PC-9 (cell line): ENCODE data around the gene PIN4.

Source experiments
- EZH2 ChIP-seq: fragments of 200-600 bp; sonication (generic); IDR thresholded peaks from 2 replicates; pipeline ENCODE4 v1.8.0; 2017; ENCODE audit warnings: antibody characterized with exemption, low read depth
- TF ChIP-seq, protein P1 (sequence below): fragments of 200-600 bp; sonication (generic); conservative IDR thresholded peaks from 2 replicates; pipeline ENCODE4 v1.6.1; 2017; ENCODE audit warnings: mixed run types, antibody characterized with exemption, mild to moderate bottlenecking, moderate library complexity

DNA sequence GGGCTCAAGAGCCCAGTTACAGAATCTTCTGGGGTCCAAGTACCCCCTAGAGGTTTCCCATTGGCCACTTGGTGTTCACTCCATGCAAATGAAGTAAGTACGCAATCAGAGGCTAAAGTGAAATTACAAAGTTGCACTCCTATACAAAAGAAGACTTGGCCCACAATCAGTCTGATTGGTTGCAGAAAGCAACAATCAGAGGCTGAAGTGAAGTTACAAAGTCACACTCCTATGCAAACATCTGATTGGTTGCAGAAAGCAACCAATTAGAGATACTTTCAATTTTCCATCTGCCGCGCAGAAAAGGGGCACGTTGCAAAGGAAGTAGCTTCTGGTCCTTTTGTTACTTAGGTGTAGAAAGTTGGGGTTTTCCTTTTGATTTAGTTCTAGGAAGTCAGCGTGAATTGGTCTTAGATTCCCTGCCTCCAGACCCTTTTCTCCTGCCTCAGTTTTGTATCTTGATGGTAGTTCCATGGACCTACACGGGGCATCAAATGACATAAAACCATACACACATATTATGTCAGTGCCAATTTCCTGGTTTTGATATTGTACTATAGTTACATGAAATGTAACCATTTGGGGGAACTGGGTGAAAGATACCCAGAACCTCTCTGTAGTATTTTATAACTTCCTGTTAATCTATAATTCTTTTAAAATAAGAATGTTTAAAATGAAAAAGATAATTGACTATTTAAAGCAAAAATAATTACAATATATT lies 12.4 kb upstream of the PIN4 start:
- TF ChIP-seq, protein P1, sequence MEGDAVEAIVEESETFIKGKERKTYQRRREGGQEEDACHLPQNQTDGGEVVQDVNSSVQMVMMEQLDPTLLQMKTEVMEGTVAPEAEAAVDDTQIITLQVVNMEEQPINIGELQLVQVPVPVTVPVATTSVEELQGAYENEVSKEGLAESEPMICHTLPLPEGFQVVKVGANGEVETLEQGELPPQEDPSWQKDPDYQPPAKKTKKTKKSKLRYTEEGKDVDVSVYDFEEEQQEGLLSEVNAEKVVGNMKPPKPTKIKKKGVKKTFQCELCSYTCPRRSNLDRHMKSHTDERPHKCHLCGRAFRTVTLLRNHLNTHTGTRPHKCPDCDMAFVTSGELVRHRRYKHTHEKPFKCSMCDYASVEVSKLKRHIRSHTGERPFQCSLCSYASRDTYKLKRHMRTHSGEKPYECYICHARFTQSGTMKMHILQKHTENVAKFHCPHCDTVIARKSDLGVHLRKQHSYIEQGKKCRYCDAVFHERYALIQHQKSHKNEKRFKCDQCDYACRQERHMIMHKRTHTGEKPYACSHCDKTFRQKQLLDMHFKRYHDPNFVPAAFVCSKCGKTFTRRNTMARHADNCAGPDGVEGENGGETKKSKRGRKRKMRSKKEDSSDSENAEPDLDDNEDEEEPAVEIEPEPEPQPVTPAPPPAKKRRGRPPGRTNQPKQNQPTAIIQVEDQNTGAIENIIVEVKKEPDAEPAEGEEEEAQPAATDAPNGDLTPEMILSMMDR, result no peak
- TF ChIP-seq EZH2, result no peak
